Neural progenitor cell (in vitro differentiated cells): ENCODE measurements around the gene IDH1.

ENCODE experiments used
- CTCF ChIP-seq: fragments of 200-600 bp; sonication (generic); IDR thresholded peaks from 2 replicates; pipeline ENCODE4 v1.5.1; 2017; ENCODE audit warnings: antibody characterized with exemption, mild to moderate bottlenecking
- EZH2 ChIP-seq: fragments of 200-600 bp; sonication (generic); IDR thresholded peaks from 2 replicates; pipeline ENCODE4 v1.6.1; 2017; ENCODE audit warnings: antibody characterized with exemption, mild to moderate bottlenecking, moderate library complexity

GRCh38 chr2:208249296-208249695 is 5.6 kb downstream of the IDH1 start:
- TF ChIP-seq CTCF (no peak), EZH2 (no peak)
